GM19035 (cell line): ENCODE results near the gene IGIP.
A peak's percentile ranks its signal among the peaks of the same experiment; 100 is the strongest.

Experiments used
- ATAC-seq: cut with Tn5 transposase; IDR thresholded peaks from one replicate; pipeline ENCODE4 v1.9.1; 2021; ENCODE audit not compliant: unreplicated experiment

The IGIP gene

GRCh38 chr5:140111011-140111858, 14.5 kb upstream of the IGIP start:
- no peak for ATAC-seq

GRCh38 chr5:140111859-140112551, 13.7 kb upstream of the IGIP start:
- no peak for ATAC-seq

GRCh38 chr5:140112685-140113179, 13.0 kb upstream of the IGIP start:
- ATAC-seq = no peak

- peak; percentile 0 for ATAC-seq
Measured at GRCh38 chr5:140113180-140113698, 12.5 kb upstream of the IGIP start.

GRCh38 chr5:140113699-140114263, 12.0 kb upstream of the IGIP start, which contains the start of gene PURA:
Gene PURA (plus strand): TSS chr5:140114109. CDS start chr5:140114182, 73 bp downstream.
- ATAC-seq = peak; percentile 87

GRCh38 chr5:140114341-140115185, 11.2 kb upstream of the IGIP start:
- peak; percentile 36 for ATAC-seq

- ATAC-seq = no peak
Measured at GRCh38 chr5:140115186-140115500, 10.6 kb upstream of the IGIP start.

GRCh38 chr5:140116716-140117115, 9.0 kb upstream of the IGIP start:
- no peak for ATAC-seq

GRCh38 chr5:140117523-140117922, 8.2 kb upstream of the IGIP start:
- ATAC-seq = no peak

GRCh38 chr5:140118302-140118936, 7.3 kb upstream of the IGIP start:
- no peak for ATAC-seq

GRCh38 chr5:140126315-140127012, 727 bp downstream of the IGIP start:
- ATAC-seq = no peak

- ATAC-seq = no peak
Measured at GRCh38 chr5:140128376-140128775, 2.6 kb downstream of the IGIP start.

- ATAC-seq = no peak
Measured at GRCh38 chr5:140130949-140131733, 5.4 kb downstream of the IGIP start.

- no peak for ATAC-seq
Measured at GRCh38 chr5:140131967-140132409, 6.3 kb downstream of the IGIP start.

- ATAC-seq = no peak
Measured at GRCh38 chr5:140133514-140134167, 7.9 kb downstream of the IGIP start.

- ATAC-seq = no peak
Measured at GRCh38 chr5:140134277-140134935, 8.7 kb downstream of the IGIP start.

- no peak for ATAC-seq
Measured at GRCh38 chr5:140135127-140135526, 9.4 kb downstream of the IGIP start.

- no peak for ATAC-seq
Measured at GRCh38 chr5:140136624-140137023, 10.9 kb downstream of the IGIP start.
